HepG2 (cell line): ENCODE data around the gene ARAP1. TPM values are rescaled to one million over a fixed set of nuclear protein-coding genes. Genes with fewer than 3 reads are reported as not detected.
A peak's percentile ranks its signal among the peaks of the same experiment; 100 is the strongest.

Experiments used
- CENPT ChIP-seq: sonication (generic); formaldehyde crosslinking; IDR thresholded peaks from 2 replicates; pipeline ENCODE4 v1.8.0; 2022; ENCODE audit warnings: low read depth, mild to moderate bottlenecking, moderate library complexity, missing genetic modification reagents
- FOSL2 ChIP-seq: sonication (generic); formaldehyde crosslinking; IDR thresholded peaks from 2 replicates; pipeline ENCODE4 v1.4.0; 2020; ENCODE audit warnings: missing genetic modification reagents
- GABPA ChIP-seq, 2 experiments: IDR thresholded peaks; 2 replicates each; pipeline ENCODE4 v1.6.1; 2011 to 2016; ENCODE audit warnings: low read depth in 2 of 2, low read length in 1 of 2, missing biosample characterization in 1 of 2, missing genetic modification characterization in 1 of 2
- GLMP ChIP-seq: sonication (generic); formaldehyde crosslinking; IDR thresholded peaks from 2 replicates; pipeline ENCODE4 v1.9.0; 2021; ENCODE audit warnings: missing genetic modification reagents, mild to moderate bottlenecking, borderline replicate concordance
- HIVEP1 ChIP-seq: sonication (generic); formaldehyde crosslinking; IDR thresholded peaks from 2 replicates; pipeline ENCODE4 v1.4.0; 2020; ENCODE audit warnings: mild to moderate bottlenecking, missing genetic modification reagents
- KDM5B ChIP-seq: sonication (generic); formaldehyde crosslinking; IDR thresholded peaks from 2 replicates; pipeline ENCODE4 v1.4.0; 2020; ENCODE audit warnings: missing genetic modification reagents, mild to moderate bottlenecking, borderline replicate concordance
- NFE2L2 ChIP-seq: fragments of 150-350 bp; IDR thresholded peaks from 2 replicates; pipeline ENCODE4 v1.6.1; 2014; ENCODE audit warnings: low read length
- PAF1 ChIP-seq: IDR thresholded peaks from 2 replicates; pipeline ENCODE4 v1.6.1; 2016; ENCODE audit warnings: missing genetic modification reagents, missing compliant biosample characterization
- PHB2 ChIP-seq: fragments of 450-650 bp; IDR thresholded peaks from 2 replicates; pipeline ENCODE4 v1.6.1; 2018; ENCODE audit not compliant: partially characterized antibody
- PHF21A ChIP-seq: sonication (generic); formaldehyde crosslinking; IDR thresholded peaks from 2 replicates; pipeline ENCODE4 v1.5.0; 2020; ENCODE audit warnings: mild to moderate bottlenecking, missing genetic modification reagents
- PHF5A ChIP-seq: IDR thresholded peaks from one replicate; pipeline ENCODE4 v1.6.1; 2018; ENCODE audit warnings: low read depth, missing genetic modification reagents; ENCODE audit not compliant: unreplicated experiment
- PLRG1 ChIP-seq: fragments of 450-650 bp; conservative IDR thresholded peaks from 2 replicates; pipeline ENCODE4 v1.6.1; 2016
- RFXAP ChIP-seq: sonication (generic); formaldehyde crosslinking; IDR thresholded peaks from 2 replicates; pipeline ENCODE4 v1.4.0; 2020; ENCODE audit warnings: missing genetic modification reagents, borderline replicate concordance
- SALL2 ChIP-seq: sonication (generic); formaldehyde crosslinking; IDR thresholded peaks from 2 replicates; pipeline ENCODE4 v1.8.1; 2023; ENCODE audit warnings: mild to moderate bottlenecking, missing genetic modification reagents, inconsistent platforms
- SATB2 ChIP-seq: sonication (generic); formaldehyde crosslinking; IDR thresholded peaks from 2 replicates; pipeline ENCODE4 v1.5.0; 2020; ENCODE audit warnings: missing genetic modification reagents
- SIN3A ChIP-seq: IDR thresholded peaks from 2 replicates; pipeline ENCODE4 v1.6.1; 2011; ENCODE audit warnings: low read depth, mild to moderate bottlenecking, control low read depth, low read length, borderline replicate concordance
- SP140L ChIP-seq: sonication (generic); formaldehyde crosslinking; IDR thresholded peaks from 2 replicates; pipeline ENCODE4 v1.4.0; 2020; ENCODE audit warnings: missing genetic modification reagents, borderline replicate concordance
- SUZ12 ChIP-seq: fragments of 150-350 bp; IDR thresholded peaks from 2 replicates; pipeline ENCODE4 v1.6.1; 2014; ENCODE audit warnings: low read depth, low read length
- ZBTB10 ChIP-seq: sonication (generic); formaldehyde crosslinking; IDR thresholded peaks from 2 replicates; pipeline ENCODE4 v1.4.0; 2020; ENCODE audit warnings: missing genetic modification reagents, borderline replicate concordance
- ZNF124 ChIP-seq: sonication (generic); formaldehyde crosslinking; IDR thresholded peaks from 2 replicates; pipeline ENCODE4 v1.4.0; 2020; ENCODE audit warnings: missing genetic modification reagents
- ZNF17 ChIP-seq: sonication (generic); formaldehyde crosslinking; IDR thresholded peaks from 2 replicates; pipeline ENCODE4 v1.5.0; 2020; ENCODE audit warnings: mild to moderate bottlenecking, missing genetic modification reagents
- ZNF235 ChIP-seq: sonication (generic); formaldehyde crosslinking; IDR thresholded peaks from 2 replicates; pipeline ENCODE4 v1.8.1; 2023; ENCODE audit warnings: mild to moderate bottlenecking, missing genetic modification reagents, borderline replicate concordance
- ZNF317 ChIP-seq: sonication (generic); formaldehyde crosslinking; IDR thresholded peaks from 2 replicates; pipeline ENCODE4 v1.5.0; 2020; ENCODE audit warnings: mild to moderate bottlenecking, missing genetic modification reagents
- ZNF44 ChIP-seq: sonication (generic); formaldehyde crosslinking; IDR thresholded peaks from 2 replicates; pipeline ENCODE4 v1.5.1; 2020; ENCODE audit warnings: mild to moderate bottlenecking, missing genetic modification reagents
- ZNF484 ChIP-seq: sonication (generic); formaldehyde crosslinking; IDR thresholded peaks from 2 replicates; pipeline ENCODE4 v1.5.1; 2020; ENCODE audit warnings: mild to moderate bottlenecking, low read depth, missing genetic modification reagents, borderline replicate concordance
- ZNF550 ChIP-seq: sonication (generic); formaldehyde crosslinking; IDR thresholded peaks from 2 replicates; pipeline ENCODE4 v1.4.0; 2020; ENCODE audit warnings: mild to moderate bottlenecking, missing genetic modification reagents, borderline replicate concordance
- ZNF724P ChIP-seq: sonication (generic); formaldehyde crosslinking; IDR thresholded peaks from 2 replicates; pipeline ENCODE4 v1.8.0; 2022; ENCODE audit warnings: missing genetic modification reagents, borderline replicate concordance
- ZNF792 ChIP-seq: IDR thresholded peaks from 2 replicates; pipeline ENCODE4 v1.6.1; 2016
- polyA plus RNA-seq, 8 experiments: library from polyadenylated mRNA; depleted of rRNA in 3 of 8; stranded (reverse) in 7 of 8; unstranded in 1 of 8; fragments of >200 nt; fragmentation: Illumina TruSeq in 4 of 8; extraction: Trizol in 4 of 8; gene quantifications; 2 replicates each; pipeline versions ENCODE4 v1.2.1 to v1.2.3, GENCODE V29; 2011 to 2016; ENCODE audit warnings: low read depth in 4 of 8, missing spikeins in 1 of 8, mixed read lengths in 1 of 8; ENCODE audit not compliant: insufficient read depth in 1 of 8
- total RNA-seq, 5 experiments: library from RNA; depleted of rRNA; stranded (reverse); fragments of >200 nt; fragmentation: Illumina TruSeq; extraction: Trizol; gene quantifications; 2 replicates each; pipeline ENCODE4 v1.2.3, GENCODE V29; 2016; ENCODE audit warnings: low read depth in 1 of 5

Gene ARAP1
- total and polyA plus RNA-seq, 2 of the 13 experiments (the other 11 are each of a cell fraction or from before 2014, with no cell fraction given), result 43.2 to 55.5 TPM

- TF ChIP-seq SATB2 (CRISPR knock-in tag) (no peak), PAF1 (CRISPR knock-in tag) (no peak), ZNF44 (CRISPR knock-in tag) (0 out of 2 replicates have a peak, but pooled peaks have one; percentile 33), ZBTB10 (CRISPR knock-in tag) (peak; percentile 74; the same call in 1 of the 2 replicates), ZNF235 (CRISPR knock-in tag) (0 out of 2 replicates have a peak, but pooled peaks have one; percentile 61), PHB2 (no peak), PLRG1 (no peak), SALL2 (CRISPR knock-in tag) (peak; percentile 59; the same call in 1 of the 2 replicates), HIVEP1 (CRISPR knock-in tag) (peak; percentile 36; the same call in 1 of the 2 replicates), ZNF484 (CRISPR knock-in tag) (no peak), NFE2L2 (no peak), ZNF550 (CRISPR knock-in tag) (0 out of 2 replicates have a peak, but pooled peaks have one; percentile 66), FOSL2 (CRISPR knock-in tag) (no peak), ZNF724P (CRISPR knock-in tag) (no peak), KDM5B (CRISPR knock-in tag) (peak; percentile 32; the same call in 1 of the 2 replicates), ZNF124 (CRISPR knock-in tag) (no peak), SIN3A (peak; percentile 56; the same call in 1 of the 2 replicates), SUZ12 (no peak), PHF5A (CRISPR knock-in tag) (no peak), GABPA (IDR thresholded peaks at IDR 0.05; ENCODE audit: low read depth, low read length) (no peak), GABPA (CRISPR knock-in tag; IDR thresholded peaks at IDR 0.05; ENCODE audit: low read depth) (no peak), RFXAP (CRISPR knock-in tag) (peak; percentile 22; the same call in 1 of the 2 replicates), SP140L (CRISPR knock-in tag) (no peak), GLMP (no peak), ZNF317 (0 out of 2 replicates have a peak, but pooled peaks have one; percentile 21), ZNF17 (no peak), CENPT (CRISPR knock-in tag) (no peak), PHF21A (CRISPR knock-in tag) (0 out of 2 replicates have a peak, but pooled peaks have one; percentile 64), ZNF792 (CRISPR knock-in tag) (0 out of 2 replicates have a peak, but pooled peaks have one; percentile 21)
Measured at GRCh38 chr11:72782081-72782920, 30.1 kb upstream of the ARAP1 start (continued).
